Fibroblast of mammary gland (primary cell): ENCODE results near the gene KCNE1.
A peak's percentile ranks its signal among the peaks of the same experiment; 100 is the strongest.

Source experiments
- DNase-seq: peaks from one replicate; pipeline ENCODE4 v3.0.0-alpha.2; 2010; ENCODE audit warnings: low read depth
- H3K4me3 ChIP-seq: 2 replicates; pipeline ENCODE4 v1.5.1; 2011; ENCODE audit warnings: low read depth, mild to moderate bottlenecking, low read length, moderate library complexity; ENCODE audit not compliant: control insufficient read depth
- TF ChIP-seq, protein P1 (sequence below): conservative IDR thresholded peaks from 2 replicates; pipeline ENCODE4 v1.5.1; 2011; ENCODE audit warnings: low read depth, low read length, inconsistent platforms; ENCODE audit not compliant: control insufficient read depth, insufficient read depth

KCNE1 gene

DNA sequence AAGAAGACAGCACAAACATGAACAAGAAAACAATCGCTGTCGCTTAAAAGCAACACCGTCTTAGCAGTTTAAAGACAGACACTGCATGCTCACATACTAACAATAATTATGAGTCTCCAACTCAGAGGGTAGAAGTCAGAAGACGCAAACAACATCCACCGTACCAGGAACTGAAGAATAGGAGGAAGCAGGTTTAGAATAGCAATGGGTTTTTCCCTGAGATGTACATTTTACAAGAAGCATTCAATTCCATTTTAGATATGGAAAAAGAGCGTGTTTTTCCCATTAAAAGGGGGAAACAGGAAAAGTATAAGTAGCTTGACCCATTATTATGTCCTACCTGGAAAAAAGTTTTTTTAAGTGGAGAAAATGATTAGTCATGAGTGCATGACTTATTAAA, 34.5 kb upstream of the KCNE1 start:
- no peak for DNase-seq
- TF ChIP-seq, protein P1, sequence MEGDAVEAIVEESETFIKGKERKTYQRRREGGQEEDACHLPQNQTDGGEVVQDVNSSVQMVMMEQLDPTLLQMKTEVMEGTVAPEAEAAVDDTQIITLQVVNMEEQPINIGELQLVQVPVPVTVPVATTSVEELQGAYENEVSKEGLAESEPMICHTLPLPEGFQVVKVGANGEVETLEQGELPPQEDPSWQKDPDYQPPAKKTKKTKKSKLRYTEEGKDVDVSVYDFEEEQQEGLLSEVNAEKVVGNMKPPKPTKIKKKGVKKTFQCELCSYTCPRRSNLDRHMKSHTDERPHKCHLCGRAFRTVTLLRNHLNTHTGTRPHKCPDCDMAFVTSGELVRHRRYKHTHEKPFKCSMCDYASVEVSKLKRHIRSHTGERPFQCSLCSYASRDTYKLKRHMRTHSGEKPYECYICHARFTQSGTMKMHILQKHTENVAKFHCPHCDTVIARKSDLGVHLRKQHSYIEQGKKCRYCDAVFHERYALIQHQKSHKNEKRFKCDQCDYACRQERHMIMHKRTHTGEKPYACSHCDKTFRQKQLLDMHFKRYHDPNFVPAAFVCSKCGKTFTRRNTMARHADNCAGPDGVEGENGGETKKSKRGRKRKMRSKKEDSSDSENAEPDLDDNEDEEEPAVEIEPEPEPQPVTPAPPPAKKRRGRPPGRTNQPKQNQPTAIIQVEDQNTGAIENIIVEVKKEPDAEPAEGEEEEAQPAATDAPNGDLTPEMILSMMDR = no peak
- no peak overlapping the region for H3K4me3 ChIP-seq

DNA sequence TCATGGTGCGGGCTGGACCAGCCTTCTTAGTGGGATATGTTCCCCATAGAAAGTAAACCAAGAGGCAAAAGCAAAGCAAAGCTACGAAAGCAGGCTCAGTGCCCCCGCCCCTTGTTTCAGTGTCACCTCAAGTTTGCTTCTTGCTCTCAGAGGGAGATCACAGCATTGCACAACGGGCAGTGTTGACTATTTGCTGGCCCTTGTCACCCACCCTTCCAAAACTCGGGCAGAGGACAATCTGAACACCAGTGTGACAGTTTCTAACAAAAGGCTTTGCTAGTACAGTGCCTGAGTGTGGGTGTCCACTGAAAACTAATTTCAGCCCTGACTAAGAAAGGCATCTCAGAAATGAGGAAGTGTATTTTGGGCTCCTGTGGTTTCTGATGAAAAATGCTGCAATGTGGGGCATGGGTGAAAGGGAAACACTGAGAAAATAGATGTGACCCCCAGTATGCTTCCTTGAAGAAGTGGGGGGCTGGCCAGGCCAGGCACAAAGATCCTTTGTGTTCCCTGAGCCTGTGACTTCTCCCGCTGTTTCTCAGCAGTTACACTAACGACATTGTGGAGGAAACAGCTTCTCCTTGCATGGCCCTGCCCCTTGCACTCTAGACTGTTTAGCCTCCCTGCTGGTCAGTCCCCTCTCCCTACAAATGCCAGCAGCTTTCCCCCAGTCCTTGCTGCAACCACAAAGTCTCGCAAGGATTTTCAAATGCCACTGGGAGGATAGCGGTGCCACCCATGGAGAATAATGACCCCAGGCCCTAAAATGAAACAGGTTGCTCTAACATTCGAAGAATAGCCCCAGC, 33.3 kb upstream of the KCNE1 start:
- TF ChIP-seq, protein P1 = no peak
- H3K4me3 ChIP-seq = no peak overlapping the region
- peak; percentile 44 for DNase-seq

DNA sequence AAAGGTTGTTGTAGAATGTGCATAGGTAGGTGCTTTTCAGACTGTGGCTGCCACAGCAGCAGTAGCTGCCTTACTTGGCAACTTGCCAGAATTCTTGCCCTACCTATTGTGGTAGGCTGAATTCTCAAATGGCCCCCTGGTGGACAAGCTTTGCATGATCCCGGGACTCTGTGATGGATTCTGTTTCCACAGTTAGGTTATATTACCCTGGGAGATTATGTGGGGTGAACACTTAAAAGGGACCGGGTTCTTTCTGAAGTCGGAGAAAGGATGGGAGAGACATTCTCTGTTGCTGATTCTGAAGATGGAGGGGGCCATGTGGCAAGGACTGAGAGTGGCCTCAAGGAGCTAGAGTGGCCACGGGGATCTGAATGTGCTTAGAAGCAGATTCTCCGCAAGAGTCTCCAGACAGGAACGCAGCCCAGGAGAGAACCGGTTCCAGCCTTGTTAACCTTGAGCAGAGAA, 32.1 kb upstream of the KCNE1 start:
- peak; percentile 75 for DNase-seq
- no peak overlapping the region for H3K4me3 ChIP-seq
- TF ChIP-seq, protein P1 = peak; percentile 69

DNA sequence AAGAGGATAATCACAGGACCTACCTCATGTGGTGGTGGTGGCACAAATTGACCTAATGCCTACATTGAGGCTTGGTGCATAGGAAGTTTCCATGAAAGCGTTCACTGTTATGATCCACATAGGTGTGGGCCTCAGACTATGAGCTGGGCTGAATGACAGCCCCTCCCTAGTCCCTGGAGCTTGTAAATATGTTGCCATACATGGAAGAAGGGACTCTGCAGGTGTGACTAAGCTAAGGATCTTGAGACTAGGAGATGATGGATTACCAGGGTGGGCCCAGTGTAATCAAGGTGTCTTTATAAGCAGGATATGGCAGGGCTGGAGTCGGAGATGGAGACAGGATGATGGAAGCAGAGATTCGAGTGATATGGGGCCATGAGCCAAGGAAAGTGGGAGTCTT, 31.0 kb upstream of the KCNE1 start:
- H3K4me3 ChIP-seq = no peak overlapping the region
- TF ChIP-seq, protein P1 = no peak
- DNase-seq = no peak

DNA sequence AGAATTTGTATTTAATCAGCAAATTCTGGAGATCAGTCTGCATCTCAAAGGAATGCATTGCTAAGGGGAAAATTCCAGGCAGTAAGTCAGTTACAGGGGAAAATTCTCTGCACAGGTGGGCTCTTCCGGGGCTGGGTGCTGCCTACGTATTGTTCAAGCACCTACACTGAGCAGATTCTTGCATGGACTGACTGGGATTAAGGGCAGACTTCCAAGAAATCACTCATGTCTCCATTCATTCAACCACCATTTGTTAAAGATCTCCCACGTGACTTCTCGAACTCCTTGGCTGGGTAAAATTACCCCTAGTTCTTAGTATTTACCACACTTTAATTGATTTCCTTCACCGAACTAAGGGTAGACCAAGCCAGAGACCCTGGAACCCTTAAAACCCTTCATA, 28.2 kb upstream of the KCNE1 start:
- no peak overlapping the region for H3K4me3 ChIP-seq
- TF ChIP-seq, protein P1 = no peak
- no peak for DNase-seq

DNA sequence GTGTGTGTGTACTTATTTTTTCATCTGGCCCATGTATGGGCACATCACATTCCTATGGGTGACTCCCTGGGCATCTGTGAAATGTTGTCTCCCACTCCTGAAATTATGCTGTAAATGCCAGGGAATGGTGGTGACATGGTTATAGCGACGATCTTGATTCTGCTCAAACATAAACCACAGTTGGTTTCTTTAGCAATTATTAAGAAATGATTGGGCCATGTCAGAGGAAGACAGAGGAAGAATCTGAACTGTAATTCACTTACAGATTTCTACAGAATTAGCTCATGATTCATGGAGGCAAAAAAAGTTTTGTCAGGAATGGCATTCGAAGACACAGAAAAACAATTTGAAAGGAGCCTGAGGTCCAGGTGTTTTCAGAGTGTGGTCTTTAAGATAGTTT, 25.8 kb upstream of the KCNE1 start:
- no peak overlapping the region for H3K4me3 ChIP-seq
- TF ChIP-seq, protein P1 = no peak
- DNase-seq = no peak
